ENCODE measurements around the gene GALNT14.
A peak's percentile ranks its signal among the peaks of the same experiment; 100 is the strongest.

GALNT14 gene

DNA sequence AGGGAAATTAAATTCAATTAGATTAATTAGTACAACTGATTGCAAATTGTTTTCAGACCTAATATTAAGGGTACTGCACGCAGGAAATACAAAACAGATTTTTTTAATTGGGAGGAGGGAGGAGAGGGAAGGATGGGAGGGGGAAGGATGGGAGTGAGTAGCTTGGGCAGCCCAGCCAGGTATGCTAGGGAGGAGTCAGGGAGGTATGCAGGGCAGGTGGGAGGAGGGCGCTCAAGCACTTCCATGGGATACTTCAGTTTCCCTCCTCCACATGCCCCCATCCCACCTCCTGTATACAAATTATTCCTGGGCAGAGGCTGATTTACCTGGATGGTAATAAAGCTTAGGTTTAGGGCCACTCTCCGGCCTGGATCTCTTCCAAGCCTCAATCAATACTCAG lies 254.4 kb downstream of the GALNT14 start:
- DNase-seq: no peak
- no peak for TF ChIP-seq GATA1 (IDR thresholded peaks at IDR 0.05; ENCODE audit: low read depth, low read length)
- no peak for TF ChIP-seq POLR2A (IDR thresholded peaks at IDR 0.05; ENCODE audit: low read length)

DNA sequence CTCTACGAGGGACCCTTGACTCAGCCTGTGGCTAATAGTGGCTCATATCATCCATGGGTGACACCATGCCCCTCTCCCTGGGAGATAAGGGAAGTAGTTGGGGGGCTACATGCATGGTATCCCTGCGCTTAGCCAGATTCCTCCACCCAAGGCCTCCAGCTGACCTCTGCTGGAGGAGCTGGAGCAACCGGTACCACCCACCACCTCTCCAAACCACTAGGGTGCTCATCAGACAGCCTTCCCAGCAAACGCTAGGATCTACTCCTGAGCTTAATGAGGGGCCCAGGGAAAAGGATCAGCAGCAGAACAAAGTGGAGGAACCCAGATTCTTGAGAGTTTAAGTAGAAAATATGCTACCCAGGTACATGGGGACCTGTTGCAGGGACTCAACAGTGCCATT lies 255.1 kb downstream of the GALNT14 start:
- TF ChIP-seq GATA1 (IDR thresholded peaks at IDR 0.05; ENCODE audit: low read depth, low read length) (no peak), POLR2A (IDR thresholded peaks at IDR 0.05; ENCODE audit: low read length) (no peak)
- DNase-seq: no peak

DNA sequence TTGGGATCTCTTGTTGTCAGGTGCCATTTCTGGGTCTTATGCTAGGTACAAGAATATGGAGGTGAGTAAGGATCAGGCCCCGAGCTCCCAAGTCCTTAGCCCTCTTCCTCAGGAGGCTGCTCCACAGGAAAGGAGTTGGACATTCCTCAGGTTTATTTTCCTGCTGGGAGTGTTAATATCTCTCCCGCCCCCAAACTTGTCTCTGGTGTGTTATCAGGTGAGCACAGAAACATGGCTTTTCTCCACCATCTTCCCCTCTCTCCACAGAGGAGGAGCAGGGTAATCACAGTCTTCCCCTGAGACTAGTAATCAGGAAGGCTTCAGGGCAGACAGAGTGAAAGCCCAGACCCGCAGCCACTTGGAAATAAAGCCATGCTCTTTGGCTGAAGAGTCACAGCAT lies 257.7 kb downstream of the GALNT14 start:
- no peak for DNase-seq
- no peak for TF ChIP-seq POLR2A (IDR thresholded peaks at IDR 0.05; ENCODE audit: low read length)
- no peak for TF ChIP-seq GATA1 (IDR thresholded peaks at IDR 0.05; ENCODE audit: low read depth, low read length)

DNA sequence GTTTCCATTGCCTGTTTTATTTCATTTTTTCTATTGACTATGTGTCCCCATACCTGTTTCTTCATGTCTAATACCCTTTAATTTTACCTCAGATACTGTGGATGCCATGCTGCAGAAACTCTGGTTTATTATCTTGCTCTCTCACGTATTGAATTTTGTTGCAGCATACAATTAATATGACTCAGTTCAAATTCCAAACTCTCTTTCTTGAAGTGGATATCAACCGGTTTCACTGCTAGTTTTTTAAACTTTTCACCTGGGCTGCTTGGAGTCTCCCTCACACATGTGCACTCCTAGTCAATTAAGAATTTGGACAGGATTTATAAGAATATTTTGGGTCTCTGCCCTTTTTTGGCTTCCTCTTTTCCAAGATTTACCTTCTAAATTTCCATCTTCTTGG lies 260.4 kb downstream of the GALNT14 start:
- DNase-seq: no peak
- TF ChIP-seq GATA1 (IDR thresholded peaks at IDR 0.05; ENCODE audit: low read depth, low read length): no peak
- TF ChIP-seq POLR2A (IDR thresholded peaks at IDR 0.05; ENCODE audit: low read length): no peak

DNA sequence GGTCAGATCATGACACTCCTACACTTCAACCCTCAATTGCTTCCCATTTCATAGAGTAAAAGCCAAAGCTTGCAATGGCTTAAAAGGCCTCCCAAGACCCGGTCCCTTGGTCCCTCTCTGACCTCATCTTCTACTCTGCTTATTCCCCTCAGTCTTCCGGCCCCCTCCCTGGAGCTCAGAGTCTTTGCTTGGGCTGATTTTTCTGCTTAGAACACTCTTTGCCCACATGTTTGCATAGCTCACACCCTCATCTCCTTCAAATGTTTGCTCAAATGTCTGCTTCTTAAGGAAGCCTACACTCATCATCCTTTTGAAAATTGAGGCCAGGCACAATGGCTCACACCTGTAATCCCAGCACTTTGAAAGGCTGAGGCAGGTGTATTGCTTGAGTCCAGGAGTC lies 265.4 kb downstream of the GALNT14 start:
- TF ChIP-seq POLR2A (IDR thresholded peaks at IDR 0.05; ENCODE audit: low read length) (no peak), GATA1 (IDR thresholded peaks at IDR 0.05; ENCODE audit: low read depth, low read length) (no peak)
- DNase-seq: no peak

DNA sequence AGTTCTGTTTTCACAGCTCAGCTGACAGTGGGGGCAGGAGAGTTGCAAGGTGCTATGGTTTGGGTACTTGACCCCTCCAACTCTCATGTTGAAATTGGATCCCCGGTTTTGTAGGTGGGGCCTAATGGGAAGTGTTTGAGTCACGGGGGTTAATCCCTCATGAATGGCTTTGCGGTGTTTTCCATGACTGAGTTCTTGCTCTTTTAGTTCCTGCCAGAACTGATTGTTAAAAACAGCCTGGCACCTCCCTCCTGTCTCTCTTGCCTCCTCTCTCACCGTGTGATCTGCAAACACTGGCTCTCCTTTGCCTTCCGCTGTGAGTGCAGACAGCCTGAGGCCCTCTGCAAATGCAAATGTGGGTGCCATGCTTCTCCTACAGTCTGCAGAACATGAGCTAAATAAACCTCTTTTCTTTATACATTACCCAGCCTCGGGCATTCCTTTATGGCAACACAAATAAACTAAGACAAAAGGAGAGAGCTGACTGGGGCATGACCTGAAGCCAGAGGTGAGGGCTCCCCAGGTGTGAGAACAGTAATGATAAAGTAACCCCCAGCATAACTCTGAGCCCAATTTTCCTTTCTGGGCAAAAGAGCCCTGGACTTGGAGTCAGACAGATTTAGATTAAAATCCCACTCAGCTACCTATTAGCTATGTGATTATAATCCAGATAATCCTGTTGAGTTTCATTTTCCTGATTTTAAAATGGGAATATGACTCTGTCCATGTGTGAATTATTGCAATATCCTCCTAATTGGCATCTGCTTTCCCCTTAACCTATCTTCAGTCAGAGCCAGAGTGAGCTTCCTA lies 266.1 kb downstream of the GALNT14 start:
- no peak for TF ChIP-seq GATA1 (IDR thresholded peaks at IDR 0.05; ENCODE audit: low read depth, low read length)
- no peak for TF ChIP-seq POLR2A (IDR thresholded peaks at IDR 0.05; ENCODE audit: low read length)
- no peak for DNase-seq

DNA sequence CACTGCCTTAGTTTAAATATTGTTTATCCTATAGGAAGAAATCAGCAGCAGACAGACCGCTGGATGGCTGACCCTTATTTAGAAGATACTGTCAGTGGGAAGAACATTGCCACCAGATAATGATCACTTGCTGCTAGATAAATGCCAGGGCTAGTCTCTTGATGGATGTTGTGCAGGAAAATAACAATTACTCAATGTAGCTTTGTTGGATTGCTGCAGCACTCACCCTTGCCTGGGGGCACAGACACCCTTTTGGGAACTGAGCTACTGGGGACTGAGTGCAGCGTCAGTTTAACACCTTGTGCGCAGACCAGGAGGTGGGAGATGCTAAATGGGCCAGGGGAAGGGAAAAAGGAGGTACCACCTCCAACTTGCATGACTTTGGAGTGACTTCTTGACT lies 266.8 kb downstream of the GALNT14 start:
- no peak for DNase-seq
- no peak for TF ChIP-seq POLR2A (IDR thresholded peaks at IDR 0.05; ENCODE audit: low read length)
- TF ChIP-seq GATA1 (IDR thresholded peaks at IDR 0.05; ENCODE audit: low read depth, low read length): no peak

DNA sequence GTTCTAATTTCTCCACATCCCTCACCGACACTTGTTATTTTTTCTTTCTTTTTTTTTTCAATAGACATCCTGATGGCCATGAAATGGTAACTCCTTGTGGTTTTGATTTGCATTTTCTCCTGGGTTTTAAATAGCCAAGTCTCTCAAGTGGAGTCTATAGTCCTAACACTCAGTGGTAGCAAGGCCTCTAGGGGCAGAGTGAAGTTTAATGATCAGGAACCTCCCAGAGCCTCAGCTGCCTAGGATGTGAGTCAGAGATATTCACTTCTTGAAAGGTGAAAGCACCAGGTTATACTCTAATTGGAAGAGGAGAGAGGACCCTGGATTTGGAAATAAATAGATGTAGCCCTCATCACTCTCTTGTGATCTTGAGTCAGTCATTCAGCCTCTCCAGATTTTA lies 268.3 kb downstream of the GALNT14 start:
- no peak for TF ChIP-seq GATA1 (IDR thresholded peaks at IDR 0.05; ENCODE audit: low read depth, low read length)
- no peak for TF ChIP-seq POLR2A (IDR thresholded peaks at IDR 0.05; ENCODE audit: low read length)
- DNase-seq: no peak

DNA sequence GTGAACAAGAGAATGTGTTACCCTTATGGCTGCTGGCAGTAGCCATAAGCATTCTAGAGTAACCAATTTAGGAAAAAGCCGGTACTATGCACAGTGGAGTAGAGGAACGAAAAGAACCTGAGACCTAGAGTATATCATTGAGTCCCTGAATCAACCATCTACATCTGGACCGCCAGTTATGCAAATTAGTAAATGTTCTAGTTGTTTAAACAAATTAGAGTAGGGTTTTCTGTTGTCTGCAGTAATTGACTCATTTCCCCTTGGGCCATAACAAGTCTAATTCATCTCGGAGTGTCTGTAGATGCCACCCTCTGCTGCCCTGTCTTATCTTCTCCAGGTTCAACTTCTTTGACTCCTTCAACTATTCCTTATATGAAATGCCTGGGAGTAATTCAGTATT lies 270.9 kb downstream of the GALNT14 start:
- no peak for DNase-seq
- no peak for TF ChIP-seq GATA1 (IDR thresholded peaks at IDR 0.05; ENCODE audit: low read depth, low read length)

DNA sequence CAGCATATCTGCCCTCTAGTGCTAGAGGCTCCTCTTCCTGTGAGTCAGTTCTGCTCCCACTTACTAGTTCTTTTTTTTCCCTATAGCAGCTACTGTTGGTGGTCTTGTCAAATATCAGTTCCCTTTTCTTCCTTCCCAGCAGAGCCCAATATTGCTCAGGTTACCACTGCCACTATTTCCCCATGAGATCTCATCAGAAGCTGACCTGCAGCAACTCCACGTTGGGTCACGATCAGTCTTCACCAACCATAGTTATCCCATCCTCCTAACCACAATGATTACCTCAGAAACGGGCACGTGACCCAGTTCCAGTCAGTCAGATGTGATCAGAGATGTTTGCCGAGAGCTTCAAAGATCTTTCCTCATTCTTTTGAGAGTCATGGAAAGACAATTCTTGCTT lies 271.3 kb downstream of the GALNT14 start:
- TF ChIP-seq GATA1 (IDR thresholded peaks at IDR 0.05; ENCODE audit: low read depth, low read length) (no peak), POLR2A (IDR thresholded peaks at IDR 0.05; ENCODE audit: low read length) (no peak)
- no peak for DNase-seq

DNA sequence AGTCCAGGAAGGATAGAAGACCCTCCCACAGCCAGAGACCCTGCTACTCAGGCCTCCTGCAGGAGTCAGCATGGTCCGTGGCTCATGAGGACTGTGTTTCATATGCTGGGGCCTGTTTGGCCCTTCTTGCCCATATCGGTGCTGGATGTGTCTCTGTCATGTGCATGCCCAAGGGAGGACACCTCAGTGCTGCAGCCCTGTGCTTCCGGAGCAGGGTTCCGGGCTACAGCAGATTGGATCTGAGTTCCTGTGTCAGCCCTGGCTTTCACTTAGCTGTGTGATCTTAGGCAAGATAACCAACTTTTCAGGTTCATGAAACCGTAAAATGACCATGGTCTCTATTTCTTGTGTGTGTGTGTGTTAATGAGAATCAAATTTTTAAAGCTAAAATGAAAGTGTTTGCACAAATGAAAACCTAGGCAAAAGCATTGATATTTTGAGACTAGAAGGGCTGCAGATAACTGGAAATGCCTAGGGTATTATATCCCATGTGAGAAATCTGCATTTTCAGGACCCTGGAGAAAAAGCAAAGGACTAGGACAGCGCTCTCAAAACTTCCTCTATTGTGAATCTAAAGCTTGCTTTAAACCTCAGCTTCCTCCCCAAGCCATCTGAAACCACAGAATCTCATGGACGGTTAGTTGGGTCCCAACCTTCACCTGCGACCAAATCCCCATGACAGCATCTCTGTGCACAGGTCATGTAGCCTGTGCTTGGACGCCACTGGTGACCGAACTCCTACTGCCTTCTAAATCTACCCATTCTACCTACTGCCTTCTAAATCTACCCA lies 272.2 kb downstream of the GALNT14 start:
- TF ChIP-seq GATA1 (IDR thresholded peaks at IDR 0.05; ENCODE audit: low read depth, low read length): no peak
- TF ChIP-seq POLR2A (IDR thresholded peaks at IDR 0.05; ENCODE audit: low read length): no peak
- DNase-seq: no peak

DNA sequence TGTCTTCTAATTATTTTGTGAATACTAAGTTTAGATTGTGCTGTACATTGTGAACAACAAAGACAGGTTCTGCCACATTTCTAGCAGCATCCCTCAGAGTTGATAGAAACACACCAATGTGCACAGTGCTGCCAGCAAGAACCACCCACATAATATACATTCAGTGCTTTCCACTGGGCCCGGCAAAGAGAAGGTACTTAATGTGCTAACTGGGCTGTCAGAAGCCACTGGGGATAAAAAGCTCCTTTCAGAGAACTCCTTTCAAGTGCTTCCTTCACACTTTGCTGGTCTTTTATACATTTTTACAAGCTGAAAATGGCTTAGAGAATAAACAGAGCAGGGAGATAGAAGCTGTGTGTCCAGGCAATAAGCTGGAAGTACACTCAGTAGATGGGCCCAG lies 273.0 kb downstream of the GALNT14 start:
- TF ChIP-seq GATA1 (IDR thresholded peaks at IDR 0.05; ENCODE audit: low read depth, low read length) (no peak), POLR2A (IDR thresholded peaks at IDR 0.05; ENCODE audit: low read length) (no peak)
- DNase-seq: no peak

DNA sequence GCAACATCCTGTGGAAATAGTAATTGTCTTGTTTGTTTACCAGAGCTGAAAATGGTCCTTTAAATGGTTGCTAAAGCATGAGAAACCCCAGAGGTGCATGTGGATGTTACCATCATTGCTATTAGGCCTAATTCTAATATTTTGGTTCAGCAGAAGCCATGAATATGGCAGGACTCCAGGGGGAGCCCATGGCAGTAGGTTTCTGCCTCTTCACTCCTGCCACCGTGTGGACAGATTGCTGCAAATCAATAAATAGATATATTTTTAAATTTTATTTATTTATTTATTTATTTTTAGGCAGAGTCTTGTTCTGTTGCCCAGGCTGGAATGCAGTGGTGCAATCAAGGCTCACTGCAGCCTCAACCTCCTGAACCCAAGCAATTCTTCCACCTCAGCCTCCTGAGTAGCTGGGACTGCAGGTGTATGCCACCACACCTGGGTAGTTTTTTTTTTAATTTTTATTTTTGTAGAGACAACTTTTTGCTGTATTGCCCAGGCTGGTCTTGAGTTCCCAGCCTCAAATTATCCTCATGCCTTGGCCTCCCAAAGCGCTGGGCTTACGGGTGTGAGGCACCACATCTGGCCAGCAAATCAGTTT lies 276.1 kb downstream of the GALNT14 start:
- TF ChIP-seq POLR2A (IDR thresholded peaks at IDR 0.05; ENCODE audit: low read length) (no peak), GATA1 (IDR thresholded peaks at IDR 0.05; ENCODE audit: low read depth, low read length) (no peak)
- DNase-seq: peak; percentile 71 to 72

DNA sequence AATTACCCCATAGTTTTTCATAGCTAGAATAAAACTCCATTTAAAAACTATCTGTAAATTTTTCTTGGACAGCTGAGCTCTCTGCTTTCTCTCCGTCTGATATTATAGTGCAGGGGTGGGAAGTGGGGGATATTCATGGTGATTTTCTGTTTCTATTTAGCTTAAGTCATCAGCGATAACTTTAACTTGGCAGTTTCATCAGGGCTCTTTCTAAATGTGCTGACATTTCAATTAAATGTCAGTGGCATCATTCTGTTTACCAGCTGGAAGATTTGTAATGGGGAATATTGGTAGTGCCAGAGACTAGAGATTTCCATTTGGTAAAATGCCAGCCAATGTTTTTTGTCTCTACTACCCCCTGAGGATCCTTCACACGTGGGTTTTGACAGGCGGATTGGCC lies 277.5 kb downstream of the GALNT14 start:
- TF ChIP-seq POLR2A (IDR thresholded peaks at IDR 0.05; ENCODE audit: low read length): no peak
- TF ChIP-seq GATA1 (IDR thresholded peaks at IDR 0.05; ENCODE audit: low read depth, low read length): no peak
- no peak for DNase-seq

Data from erythroblast (primary cell).